Loucy (cell line): ENCODE measurements around the gene RIOK3.
"Not testable (repeated sequence)": the region's sequence is repeated elsewhere in the genome, so short reads cannot be mapped to it uniquely, and the experiment has no call there.

ENCODE experiments used
- EZH2phosphoT487 ChIP-seq: fragments of 200-600 bp; IDR thresholded peaks from 2 replicates; pipeline ENCODE4 v1.6.1; 2018; ENCODE audit warnings: antibody characterized with exemption, mild to moderate bottlenecking, moderate library complexity, borderline replicate concordance
- TF ChIP-seq, protein P1 (sequence below): fragments of 200-600 bp; sonication (generic); conservative IDR thresholded peaks from 2 replicates; pipeline ENCODE4 v1.5.1; 2014; ENCODE audit warnings: mild to moderate bottlenecking, antibody characterized with exemption, low read length

DNA sequence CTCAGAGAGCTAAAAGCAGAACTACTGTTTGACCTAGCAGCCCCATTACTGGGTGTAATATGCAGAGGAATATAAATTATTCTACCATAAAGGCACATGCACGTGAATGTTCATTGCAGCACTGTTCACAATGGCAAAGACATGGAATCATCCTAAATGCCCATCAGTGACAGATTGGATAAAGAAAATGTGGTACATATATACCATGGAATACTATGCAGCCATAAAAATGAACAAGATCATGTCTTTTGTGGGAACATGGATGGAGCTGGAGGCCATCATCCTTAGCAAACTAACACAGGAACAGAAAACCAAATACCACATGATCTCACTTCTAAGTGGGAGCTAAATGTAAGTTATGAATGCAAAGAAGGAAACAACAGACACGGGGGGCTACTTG is 57.8 kb downstream of the RIOK3 start:
- TF ChIP-seq, protein P1, sequence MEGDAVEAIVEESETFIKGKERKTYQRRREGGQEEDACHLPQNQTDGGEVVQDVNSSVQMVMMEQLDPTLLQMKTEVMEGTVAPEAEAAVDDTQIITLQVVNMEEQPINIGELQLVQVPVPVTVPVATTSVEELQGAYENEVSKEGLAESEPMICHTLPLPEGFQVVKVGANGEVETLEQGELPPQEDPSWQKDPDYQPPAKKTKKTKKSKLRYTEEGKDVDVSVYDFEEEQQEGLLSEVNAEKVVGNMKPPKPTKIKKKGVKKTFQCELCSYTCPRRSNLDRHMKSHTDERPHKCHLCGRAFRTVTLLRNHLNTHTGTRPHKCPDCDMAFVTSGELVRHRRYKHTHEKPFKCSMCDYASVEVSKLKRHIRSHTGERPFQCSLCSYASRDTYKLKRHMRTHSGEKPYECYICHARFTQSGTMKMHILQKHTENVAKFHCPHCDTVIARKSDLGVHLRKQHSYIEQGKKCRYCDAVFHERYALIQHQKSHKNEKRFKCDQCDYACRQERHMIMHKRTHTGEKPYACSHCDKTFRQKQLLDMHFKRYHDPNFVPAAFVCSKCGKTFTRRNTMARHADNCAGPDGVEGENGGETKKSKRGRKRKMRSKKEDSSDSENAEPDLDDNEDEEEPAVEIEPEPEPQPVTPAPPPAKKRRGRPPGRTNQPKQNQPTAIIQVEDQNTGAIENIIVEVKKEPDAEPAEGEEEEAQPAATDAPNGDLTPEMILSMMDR = not testable (repeated sequence)
- not testable (repeated sequence) for TF ChIP-seq EZH2phosphoT487
